ENCODE data around the gene OR13J1. TPM values are rescaled to one million over a fixed set of nuclear protein-coding genes. Genes with fewer than 3 reads are reported as not detected.
A peak's percentile ranks its signal among the peaks of the same experiment; 100 is the strongest.

OR13J1 gene
- total RNA-seq, 1 donor from 2014 or later = not detected

GRCh38 chr9:35829764-35830096, 40.5 kb downstream of the OR13J1 start:
- ATAC-seq = no peak

- peak; percentile 75 for ATAC-seq
Measured at GRCh38 chr9:35829084-35829763, 41.0 kb downstream of the OR13J1 start, which contains the start of gene TMEM8B. Gene TMEM8B, plus strand, starts transcription at chr9:35829228. Its CDS starts 220 bp downstream, at chr9:35829448.

GRCh38 chr9:35828716-35829083, 41.5 kb downstream of the OR13J1 start, which contains the start of gene FAM221B:
Gene FAM221B, minus strand, starts transcription at chr9:35828732. Its CDS starts 2,571 bp downstream, at chr9:35826161.
- ATAC-seq = no peak

- no peak for ATAC-seq
Measured at GRCh38 chr9:35827486-35827885, 42.7 kb downstream of the OR13J1 start.

GRCh38 chr9:35826071-35826701, 44.0 kb downstream of the OR13J1 start:
- peak; percentile 66 for ATAC-seq

GRCh38 chr9:35822926-35823325, 47.3 kb downstream of the OR13J1 start:
- ATAC-seq = no peak

GRCh38 chr9:35820076-35820475, 50.1 kb downstream of the OR13J1 start:
- ATAC-seq = no peak

Other genes with a start within 250 kb of the OR13J1 start
- gene SIT1, start 219.5 kb downstream of the OR13J1 start, total RNA-seq = 0.44 TPM
- gene RMRP, start 212.4 kb downstream of the OR13J1 start, total RNA-seq = 5,550 TPM
- 7.9 TPM for gene CCDC107, start 212.1 kb downstream of the OR13J1 start, total RNA-seq
- gene ARHGEF39, start 205.2 kb downstream of the OR13J1 start, total RNA-seq = 2.4 TPM
- gene CA9, start 196.5 kb downstream of the OR13J1 start, total RNA-seq = 1.6 TPM
- gene TPM2, start 180.5 kb downstream of the OR13J1 start, total RNA-seq = 31.2 TPM
- gene TLN1, start 138.2 kb downstream of the OR13J1 start, total RNA-seq = 84.6 TPM
- 15.1 TPM for gene CREB3, start 137.7 kb downstream of the OR13J1 start, total RNA-seq
- 20.9 TPM for gene GBA2, start 121.2 kb downstream of the OR13J1 start, total RNA-seq
- 17.4 TPM for gene RGP1, start 121.1 kb downstream of the OR13J1 start, total RNA-seq
- not detected for gene MSMP, start 116.1 kb downstream of the OR13J1 start, total RNA-seq
- gene NPR2, start 78.8 kb downstream of the OR13J1 start, total RNA-seq = 1.3 TPM
- 0.20 TPM for gene SPAG8, start 58.1 kb downstream of the OR13J1 start, total RNA-seq
- 30.2 TPM for gene HINT2, start 55.4 kb downstream of the OR13J1 start, total RNA-seq
- not detected for gene FAM221B, start 41.7 kb downstream of the OR13J1 start, total RNA-seq
- 1.7 TPM for gene TMEM8B, start 41.2 kb downstream of the OR13J1 start, total RNA-seq
- 1.2 TPM for gene HRCT1, start 35.8 kb upstream of the OR13J1 start, total RNA-seq
- gene SPAAR, start 39.1 kb upstream of the OR13J1 start, total RNA-seq = 0.16 TPM
- not detected for gene OR2S2, start 87.8 kb upstream of the OR13J1 start, total RNA-seq
- 1.2 TPM for gene RECK, start 166.5 kb upstream of the OR13J1 start, total RNA-seq